ENCODE results near the gene ARHGEF12. TPM values are rescaled to one million over a fixed set of nuclear protein-coding genes. Genes with fewer than 3 reads are reported as not detected.

Gene ARHGEF12
- total RNA-seq, 1 donor from 2014 or later: 121 TPM

GRCh38 chr11:120365512-120365911 is 29.3 kb downstream of the ARHGEF12 start:
- H3K9me3 ChIP-seq: no peaks in the 10 kb centered on the region
- DNase-seq: no peak
- H3K27me3 ChIP-seq (ENCODE audit: low read depth): no peaks in the 10 kb centered on the region
- no peak overlapping the region for H3K27ac ChIP-seq
- no peak for ATAC-seq
- peaks cover 13% of the 10 kb centered on the region for H3K4me1 ChIP-seq
- no peaks in the 10 kb centered on the region for H3K36me3 ChIP-seq
- intact Hi-C loops (cut with DNase I): no loop called here
- TF ChIP-seq, protein P1, sequence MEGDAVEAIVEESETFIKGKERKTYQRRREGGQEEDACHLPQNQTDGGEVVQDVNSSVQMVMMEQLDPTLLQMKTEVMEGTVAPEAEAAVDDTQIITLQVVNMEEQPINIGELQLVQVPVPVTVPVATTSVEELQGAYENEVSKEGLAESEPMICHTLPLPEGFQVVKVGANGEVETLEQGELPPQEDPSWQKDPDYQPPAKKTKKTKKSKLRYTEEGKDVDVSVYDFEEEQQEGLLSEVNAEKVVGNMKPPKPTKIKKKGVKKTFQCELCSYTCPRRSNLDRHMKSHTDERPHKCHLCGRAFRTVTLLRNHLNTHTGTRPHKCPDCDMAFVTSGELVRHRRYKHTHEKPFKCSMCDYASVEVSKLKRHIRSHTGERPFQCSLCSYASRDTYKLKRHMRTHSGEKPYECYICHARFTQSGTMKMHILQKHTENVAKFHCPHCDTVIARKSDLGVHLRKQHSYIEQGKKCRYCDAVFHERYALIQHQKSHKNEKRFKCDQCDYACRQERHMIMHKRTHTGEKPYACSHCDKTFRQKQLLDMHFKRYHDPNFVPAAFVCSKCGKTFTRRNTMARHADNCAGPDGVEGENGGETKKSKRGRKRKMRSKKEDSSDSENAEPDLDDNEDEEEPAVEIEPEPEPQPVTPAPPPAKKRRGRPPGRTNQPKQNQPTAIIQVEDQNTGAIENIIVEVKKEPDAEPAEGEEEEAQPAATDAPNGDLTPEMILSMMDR (IDR thresholded peaks at IDR 0.05): no peak
- no peak overlapping the region for H3K4me3 ChIP-seq

- intact Hi-C loops (cut with DNase I): no loop called here
- Histone ChIP-seq H3K4me1 (peaks cover 20% of the 10 kb centered on the region), H3K36me3 (no peaks in the 10 kb centered on the region), H3K9me3 (no peaks in the 10 kb centered on the region), H3K4me3 (no peak overlapping the region), H3K27me3 (ENCODE audit: low read depth) (no peaks in the 10 kb centered on the region), H3K27ac (no peak overlapping the region)
- DNase-seq (no peak), ATAC-seq (no peak)
- TF ChIP-seq, protein P1 (IDR thresholded peaks at IDR 0.05): no peak
Measured at GRCh38 chr11:120372296-120372695, 36.1 kb downstream of the ARHGEF12 start.

- H3K27me3 ChIP-seq (ENCODE audit: low read depth): no peaks in the 10 kb centered on the region
- intact Hi-C loops (cut with DNase I): no loop called here
- no peak for DNase-seq
- H3K9me3 ChIP-seq: peaks cover 3% of the 10 kb centered on the region
- H3K4me1 ChIP-seq: peaks cover 30% of the 10 kb centered on the region
- no peak overlapping the region for H3K27ac ChIP-seq
- no peak for ATAC-seq
- no peaks in the 10 kb centered on the region for H3K36me3 ChIP-seq
- H3K4me3 ChIP-seq: no peak overlapping the region
- TF ChIP-seq, protein P1 (IDR thresholded peaks at IDR 0.05): no peak
Measured at GRCh38 chr11:120375076-120375475, 38.9 kb downstream of the ARHGEF12 start.

- Histone ChIP-seq H3K36me3 (no peaks in the 10 kb centered on the region), H3K9me3 (peaks cover 3% of the 10 kb centered on the region), H3K27ac (no peak overlapping the region), H3K4me1 (peaks cover 29% of the 10 kb centered on the region), H3K4me3 (no peak overlapping the region), H3K27me3 (ENCODE audit: low read depth) (no peaks in the 10 kb centered on the region)
- TF ChIP-seq, protein P1 (IDR thresholded peaks at IDR 0.05): no peak
- ATAC-seq (no peak), DNase-seq (no peak)
- intact Hi-C loops (cut with DNase I): no loop called here
Measured at GRCh38 chr11:120376547-120377182, 40.5 kb downstream of the ARHGEF12 start.

- intact Hi-C loops (cut with DNase I): no loop called here
- no peak for DNase-seq
- Histone ChIP-seq H3K27me3 (ENCODE audit: low read depth) (no peaks in the 10 kb centered on the region), H3K9me3 (peaks cover 3% of the 10 kb centered on the region), H3K27ac (no peak overlapping the region), H3K36me3 (no peaks in the 10 kb centered on the region), H3K4me1 (peaks cover 19% of the 10 kb centered on the region), H3K4me3 (no peak overlapping the region)
- TF ChIP-seq, protein P1 (IDR thresholded peaks at IDR 0.05): no peak
- no peak for ATAC-seq
Measured at GRCh38 chr11:120378474-120378873, 42.3 kb downstream of the ARHGEF12 start.

All from lower lobe of right lung (tissue), 2 donors.